DND-41 (cell line): ENCODE results near the gene TRIM41.

Experiments
- ATAC-seq: fragments of 200-7000 bp; cut with Tn5 transposase; 3 replicates; pipeline ENCODE4 v1.9.1; 2021; ENCODE audit warnings: low read depth; ENCODE audit not compliant: insufficient read depth
- DNase-seq: peaks from one replicate; pipeline ENCODE4 v3.0.0-alpha.2; 2020
- H2AFZ ChIP-seq: 2 replicates; pipeline ENCODE4 v1.6.0; 2012; ENCODE audit warnings: low read depth, low read length
- H3K27ac ChIP-seq: 2 replicates; pipeline ENCODE4 v1.5.1; 2012; ENCODE audit warnings: low read length, inconsistent platforms
- H3K27me3 ChIP-seq: fragments of 200-600 bp; sonication (generic); 2 replicates; pipeline ENCODE4 v1.6.0; 2012; ENCODE audit warnings: low read length, mild to moderate bottlenecking, inconsistent platforms; ENCODE audit not compliant: insufficient read depth, poor library complexity
- H3K36me3 ChIP-seq: 2 replicates; pipeline ENCODE4 v1.5.1; 2012; ENCODE audit warnings: low read length, inconsistent platforms; ENCODE audit not compliant: insufficient read depth
- H3K4me1 ChIP-seq: 2 replicates; pipeline ENCODE4 v1.5.1; 2012; ENCODE audit warnings: mild to moderate bottlenecking, low read length; ENCODE audit not compliant: insufficient read depth
- H3K4me2 ChIP-seq: 2 replicates; pipeline ENCODE4 v1.6.0; 2012; ENCODE audit warnings: mild to moderate bottlenecking, moderate library complexity, low read length, inconsistent platforms; ENCODE audit not compliant: insufficient read depth
- H3K4me3 ChIP-seq, 2 experiments: fragments of 200-600 bp in 1 of 2; shearing (Covaris generic) in 1 of 2; 2 replicates each; pipeline ENCODE4 v1.5.1; 2012 to 2016; ENCODE audit warnings: inconsistent platforms in 2 of 2, low read length in 2 of 2, mild to moderate bottlenecking in 2 of 2, low read depth in 1 of 2, moderate library complexity in 1 of 2
- H3K79me2 ChIP-seq: 2 replicates; pipeline ENCODE4 v1.6.0; 2012; ENCODE audit warnings: low read length, inconsistent platforms; ENCODE audit not compliant: insufficient read depth
- H3K9ac ChIP-seq: 2 replicates; pipeline ENCODE4 v1.6.0; 2012; ENCODE audit warnings: low read depth, mild to moderate bottlenecking, inconsistent platforms, low read length, moderate library complexity
- H3K9me3 ChIP-seq: 2 replicates; pipeline ENCODE4 v1.5.1; 2012; ENCODE audit warnings: low read length, moderate library complexity, mild to moderate bottlenecking, inconsistent platforms; ENCODE audit not compliant: insufficient read depth, severe bottlenecking
- H4K20me1 ChIP-seq: 2 replicates; pipeline ENCODE4 v1.6.0; 2012; ENCODE audit warnings: low read length; ENCODE audit not compliant: insufficient read depth
- CTCF ChIP-seq: IDR thresholded peaks from 2 replicates; pipeline ENCODE4 v1.5.1; 2012; ENCODE audit warnings: borderline replicate concordance, low read length, moderate library complexity, mild to moderate bottlenecking; ENCODE audit not compliant: poor library complexity, severe bottlenecking; ENCODE audit errors: extremely low read depth
- EZH2 ChIP-seq: IDR thresholded peaks from 3 replicates; pipeline ENCODE4 v1.6.1; 2012; ENCODE audit warnings: borderline replicate concordance, low read depth, mild to moderate bottlenecking, moderate library complexity, low read length, inconsistent platforms; ENCODE audit not compliant: severe bottlenecking

The TRIM41 gene

DNA sequence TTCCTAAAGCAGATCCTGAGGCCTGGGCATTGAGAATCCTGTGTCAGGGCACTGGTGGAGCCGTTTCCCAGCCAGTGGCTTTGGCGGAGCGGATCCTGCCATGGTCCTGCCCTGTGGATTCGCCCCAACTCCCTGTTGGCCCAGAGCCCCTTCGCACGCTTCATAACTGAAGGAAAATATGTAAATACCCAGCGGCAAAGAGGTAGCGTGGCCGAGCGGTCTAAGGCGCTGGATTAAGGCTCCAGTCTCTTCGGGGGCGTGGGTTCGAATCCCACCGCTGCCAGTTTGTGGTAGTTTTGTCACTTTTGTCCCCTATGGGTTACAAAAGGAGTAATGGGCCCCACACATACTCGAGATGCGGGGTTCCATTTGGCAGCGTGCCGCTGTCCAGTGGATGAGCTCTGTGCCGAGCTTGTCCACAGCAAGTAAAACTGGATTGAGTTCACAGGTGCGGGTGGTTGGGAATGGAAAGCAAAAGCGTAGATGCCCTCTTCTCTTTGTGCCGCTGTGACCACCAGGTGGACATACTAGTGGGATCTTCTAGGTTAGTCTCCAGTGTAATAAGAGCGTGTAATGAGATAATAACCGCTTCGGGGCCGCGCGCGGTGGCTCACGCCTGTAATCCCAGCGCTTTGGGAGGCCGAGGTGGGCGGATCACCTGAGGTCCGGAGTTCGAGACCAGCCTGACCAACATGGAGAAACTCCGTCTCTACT is 35.4 kb upstream of the TRIM41 start:
- Histone ChIP-seq H3K27ac (no peak overlapping the region), H3K36me3 (no peaks in the 10 kb centered on the region; the same call in 1 of the 2 replicates), H3K79me2 (peaks cover 5% of the 10 kb centered on the region), H3K4me1 (peaks cover 48% of the 10 kb centered on the region), H3K9me3 (no peaks in the 10 kb centered on the region), H3K9ac (no peak overlapping the region), H3K4me3 (no peak overlapping the region), H3K27me3 (no peaks in the 10 kb centered on the region), H3K4me2 (no peak overlapping the region), H2AFZ (no peak overlapping the region), H4K20me1 (no peaks in the 10 kb centered on the region)
- no peak for ATAC-seq
- TF ChIP-seq CTCF = no peak
- TF ChIP-seq EZH2 = no peak
- peak; percentile 41 for DNase-seq

DNA sequence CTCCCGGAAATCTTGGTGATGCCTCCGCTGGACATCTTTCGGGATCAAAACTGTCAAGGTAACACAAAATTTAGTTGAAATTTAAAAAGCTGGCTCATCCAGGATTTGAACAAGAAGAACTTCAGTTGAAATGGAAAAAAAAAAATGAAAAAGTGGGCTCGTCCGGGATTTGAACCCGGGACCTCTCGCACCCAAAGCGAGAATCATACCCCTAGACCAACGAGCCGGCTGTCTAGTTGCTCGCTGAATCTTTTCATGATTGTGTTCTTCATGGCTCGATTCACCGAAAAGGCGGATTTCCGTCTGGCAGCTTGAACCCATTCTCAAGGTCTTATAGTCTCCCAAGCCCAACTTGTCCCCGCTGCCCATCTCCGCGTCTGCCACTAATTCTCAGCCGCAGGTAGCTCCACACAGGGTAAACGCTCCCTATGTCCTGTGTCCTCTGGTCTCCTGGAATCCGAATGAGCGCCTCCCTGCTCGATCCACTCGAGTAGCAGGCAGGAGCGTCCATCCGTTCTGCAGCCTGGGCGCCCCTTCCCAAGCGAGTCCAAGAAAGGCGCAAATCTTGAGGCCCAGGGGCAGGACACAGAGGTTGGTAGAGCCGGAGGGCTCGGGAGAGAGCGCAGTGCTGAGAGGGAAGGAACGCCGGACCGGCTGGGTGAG is 34.2 kb upstream of the TRIM41 start:
- DNase-seq (peak; percentile 80), ATAC-seq (peak; percentile 2; the same call in 2 of the 3 replicates)
- Histone ChIP-seq H3K27me3 (no peaks in the 10 kb centered on the region), H3K9me3 (no peaks in the 10 kb centered on the region), H3K9ac (peak overlapping the region; percentile 85), H3K4me3 (peak overlapping the region; percentile 81 to 92), H3K79me2 (peaks cover 9% of the 10 kb centered on the region), H4K20me1 (no peaks in the 10 kb centered on the region), H2AFZ (peak overlapping the region; percentile 94), H3K4me2 (peak overlapping the region; percentile 100), H3K36me3 (no peaks in the 10 kb centered on the region; the same call in 1 of the 2 replicates), H3K4me1 (peaks cover 55% of the 10 kb centered on the region), H3K27ac (peak overlapping the region; percentile 90)
- peak; percentile 28 for TF ChIP-seq CTCF
- TF ChIP-seq EZH2 = no peak

- Histone ChIP-seq H3K9me3 (no peaks in the 10 kb centered on the region), H3K4me3 (peak overlapping the region; percentile 81 to 92), H3K9ac (peak overlapping the region; percentile 85), H3K4me2 (peak overlapping the region; percentile 100), H3K4me1 (peaks cover 50% of the 10 kb centered on the region), H4K20me1 (no peaks in the 10 kb centered on the region), H3K79me2 (peaks cover 9% of the 10 kb centered on the region), H3K27ac (peak overlapping the region; percentile 90), H2AFZ (peak overlapping the region; percentile 94), H3K36me3 (no peaks in the 10 kb centered on the region; the same call in 1 of the 2 replicates), H3K27me3 (no peaks in the 10 kb centered on the region)
- TF ChIP-seq EZH2 (no peak), CTCF (no peak)
- ATAC-seq (peak; percentile 18), DNase-seq (peak; percentile 57)
Observed at GRCh38 chr5:181189363-181189961, 33.6 kb upstream of the TRIM41 start.
